GM19455 (cell line): ENCODE results near the gene SYNJ1.

Experiments
- ATAC-seq: cut with Tn5 transposase; IDR thresholded peaks from one replicate; pipeline ENCODE4 v1.9.1; 2021; ENCODE audit not compliant: unreplicated experiment

The SYNJ1 gene

DNA sequence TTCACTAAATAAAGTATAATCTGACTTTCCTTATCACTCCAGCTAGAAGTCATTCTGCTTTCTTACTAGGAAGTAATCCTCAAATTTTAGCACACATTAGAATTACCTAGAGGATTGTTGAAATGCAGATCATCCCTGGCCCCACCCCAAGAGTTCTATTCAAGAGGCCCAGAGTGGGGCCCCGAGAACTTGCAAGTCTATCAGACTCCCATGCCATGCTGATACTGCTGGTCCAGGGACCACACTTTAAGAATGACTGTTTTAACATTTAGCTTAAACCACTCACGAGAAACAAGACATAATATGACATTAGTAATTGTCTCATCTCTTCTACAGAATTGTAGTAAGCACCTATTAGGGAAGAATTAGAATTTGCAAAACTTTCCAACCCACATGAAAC is 7.7 kb upstream of the SYNJ1 start:
- no peak for ATAC-seq

DNA sequence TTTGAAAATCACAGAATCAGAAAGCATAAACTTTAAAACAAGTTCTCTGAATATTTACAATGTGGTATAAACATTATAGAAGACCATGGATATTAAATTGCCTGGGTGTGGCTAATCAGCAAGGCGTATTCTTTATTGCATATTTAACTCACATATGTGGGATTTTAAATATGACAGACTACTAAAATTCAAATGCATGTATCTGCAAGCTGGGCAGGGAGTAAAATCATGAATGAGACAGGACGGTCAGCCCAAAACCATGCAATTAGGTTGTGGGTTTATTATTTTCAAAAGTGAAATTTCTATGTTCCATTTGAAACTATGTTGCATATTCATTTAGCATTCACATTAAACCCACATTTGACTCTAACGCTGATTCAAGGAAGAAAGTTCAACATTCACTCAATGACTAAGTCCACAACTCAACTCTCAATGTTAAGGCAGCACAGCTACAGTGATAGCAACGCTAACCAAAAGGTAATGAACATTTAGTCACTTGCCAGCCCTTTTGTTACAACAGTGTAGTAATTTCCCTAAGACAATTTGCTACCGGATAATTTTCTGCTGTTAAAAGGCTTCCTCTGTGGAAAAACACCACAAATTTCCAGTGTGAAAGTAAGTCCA is 6.3 kb upstream of the SYNJ1 start:
- no peak for ATAC-seq

DNA sequence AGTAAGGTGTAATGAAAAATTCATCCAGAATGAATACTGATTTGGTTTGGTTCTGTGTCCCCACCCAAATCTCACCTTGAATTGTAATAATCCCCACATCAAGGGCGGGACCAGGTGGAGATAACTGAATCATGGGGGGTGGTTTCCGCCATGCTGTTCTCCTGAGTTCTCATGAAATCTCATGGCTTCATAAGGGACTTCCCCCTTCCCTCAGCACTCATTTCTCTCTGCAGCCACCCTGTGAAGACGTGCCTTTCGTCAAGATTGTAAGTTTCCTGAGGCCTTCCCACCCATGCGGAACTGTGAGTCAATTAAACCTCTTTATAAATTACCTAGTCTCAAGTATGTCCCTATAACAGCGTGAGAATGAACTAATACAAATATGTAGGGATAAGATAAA is 5.5 kb upstream of the SYNJ1 start:
- no peak for ATAC-seq

DNA sequence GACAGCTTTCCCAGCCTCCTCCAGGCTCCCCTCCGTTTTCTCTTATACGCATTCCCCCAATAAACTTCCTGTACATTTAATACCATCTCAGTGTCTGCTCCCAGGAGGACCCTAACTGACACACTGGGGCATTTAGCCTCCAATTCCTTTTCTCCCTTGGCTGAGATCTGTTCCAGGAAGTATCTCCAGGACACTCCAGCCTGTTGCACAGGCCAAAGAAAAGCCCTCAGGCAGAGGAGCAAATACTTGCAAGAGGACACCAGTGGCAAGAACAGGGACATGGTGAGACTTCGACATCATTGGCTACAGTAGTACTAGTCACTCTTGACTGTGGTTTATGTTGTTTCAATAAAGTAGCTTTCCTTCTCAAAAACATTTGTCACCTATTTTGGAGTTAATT is 4.7 kb upstream of the SYNJ1 start:
- ATAC-seq = no peak

DNA sequence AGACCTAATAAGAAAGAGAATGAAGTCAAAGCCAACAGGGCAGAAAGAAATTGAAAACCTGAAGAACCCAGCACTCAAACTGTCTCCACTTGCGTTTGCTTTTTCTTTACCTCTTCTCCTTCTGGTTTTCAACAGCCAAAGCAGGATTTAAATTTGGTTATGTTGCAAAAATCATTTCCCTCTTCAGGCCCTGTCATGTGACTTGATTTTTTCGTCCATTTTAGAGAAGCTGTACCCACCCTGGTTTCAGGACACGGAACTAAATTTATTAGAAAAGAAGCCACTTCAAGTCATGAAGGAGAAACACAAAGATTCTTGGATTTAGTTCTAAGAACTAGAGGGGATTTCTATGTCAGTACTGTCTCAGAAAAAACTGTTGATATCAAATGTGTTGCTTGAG is 1.0 kb upstream of the SYNJ1 start:
- no peak for ATAC-seq

DNA sequence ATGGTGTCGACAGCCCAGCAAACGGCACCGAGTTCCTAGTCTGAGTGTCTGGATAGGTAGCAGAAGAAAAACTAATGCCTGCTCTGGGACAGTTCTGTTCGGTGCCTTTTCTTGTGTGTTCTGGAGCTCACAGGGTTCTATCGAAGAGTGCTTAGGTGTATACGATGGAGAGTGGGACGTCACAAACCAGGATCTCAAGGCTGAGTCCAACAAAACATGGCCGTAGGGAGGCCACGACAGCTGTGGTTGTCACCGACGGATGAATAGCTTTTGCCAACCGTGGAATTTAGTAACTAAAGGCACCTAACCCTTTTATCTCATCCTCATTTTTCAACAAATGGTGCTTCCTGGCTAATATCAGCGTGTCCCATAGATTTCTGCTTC is 635 bp upstream of the SYNJ1 start:
- ATAC-seq = no peak

DNA sequence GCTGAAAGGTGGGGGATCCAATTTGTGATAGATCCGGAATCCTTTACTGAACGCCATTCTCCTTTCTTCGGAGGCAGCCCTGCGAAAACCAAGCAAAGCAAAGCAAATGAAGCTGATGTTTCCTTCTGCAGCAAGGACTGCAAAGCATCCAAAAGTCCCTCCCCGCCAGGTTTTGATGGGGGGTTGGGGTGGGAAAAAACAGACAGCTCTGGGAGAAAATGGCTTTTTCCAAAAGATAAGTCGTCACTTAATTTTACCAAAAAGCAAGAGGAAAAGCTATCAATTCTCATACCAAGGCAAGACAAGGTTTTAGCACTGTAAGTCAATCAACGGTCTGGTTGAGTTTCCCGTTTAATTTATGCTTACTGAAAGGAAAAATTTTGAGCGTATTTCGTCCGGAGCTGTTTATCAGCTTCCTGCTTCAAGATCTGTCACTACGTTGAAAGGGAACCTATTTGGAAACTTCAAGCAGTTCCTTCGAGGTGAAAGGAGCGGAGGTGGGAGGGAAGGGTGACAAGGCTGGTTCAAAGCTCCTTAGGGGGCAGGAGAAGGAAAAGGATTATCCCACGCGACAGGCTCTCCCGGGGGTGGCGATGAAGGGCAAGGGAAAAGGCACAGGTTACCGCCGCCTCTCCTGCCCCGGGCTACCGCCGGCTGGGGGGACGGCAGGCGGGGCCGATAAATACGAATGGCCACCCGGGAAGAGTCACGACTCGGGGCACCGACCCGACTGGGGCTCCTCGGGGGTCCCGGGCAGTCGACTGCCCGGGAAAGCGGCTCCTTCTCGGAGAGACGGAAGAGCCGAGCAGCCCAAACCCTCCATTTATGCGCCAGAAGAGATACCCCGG is 750 bp downstream of the SYNJ1 start:
- peak; percentile 18 for ATAC-seq

DNA sequence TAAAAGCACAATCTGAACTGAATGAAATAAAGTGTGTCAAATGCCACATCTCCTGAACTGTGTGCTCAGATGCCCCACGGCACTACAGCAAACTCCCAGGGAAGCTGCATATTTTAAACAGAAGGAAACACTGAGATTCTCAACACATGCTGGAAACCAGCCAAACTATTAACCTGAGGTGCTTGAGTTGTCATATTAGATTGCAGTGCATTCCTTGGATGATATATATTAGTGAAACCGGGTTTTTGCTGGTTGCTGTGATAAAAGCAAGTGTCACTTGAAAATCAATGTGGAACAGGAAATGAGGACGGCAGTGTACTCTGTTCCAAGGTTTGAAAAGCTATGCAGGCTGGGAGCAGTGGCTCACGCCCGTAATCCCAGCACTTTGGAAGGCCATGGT is 8.7 kb downstream of the SYNJ1 start:
- no peak for ATAC-seq

DNA sequence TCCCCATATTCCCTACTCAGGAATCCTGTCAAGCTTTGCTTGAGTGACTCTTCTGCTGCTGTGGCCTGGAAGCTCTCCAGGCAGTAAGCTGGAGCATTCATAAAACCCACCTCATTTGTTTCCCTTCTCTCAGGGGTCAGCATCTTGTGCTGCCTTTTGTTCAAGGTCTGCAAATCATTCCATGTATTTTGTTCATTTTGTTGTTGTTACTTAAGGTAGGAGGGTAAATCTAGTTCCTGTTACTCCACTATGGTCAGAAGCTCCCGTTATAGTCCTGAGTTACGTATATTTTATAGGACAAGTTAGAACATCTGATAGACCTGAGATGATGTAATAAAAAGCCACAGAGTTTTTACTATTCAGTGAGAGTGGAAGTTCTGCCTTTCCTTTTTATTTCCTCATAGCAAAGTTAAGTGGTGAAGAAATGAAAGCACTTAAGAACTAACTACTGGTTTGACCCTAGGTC is 9.9 kb downstream of the SYNJ1 start:
- no peak for ATAC-seq

DNA sequence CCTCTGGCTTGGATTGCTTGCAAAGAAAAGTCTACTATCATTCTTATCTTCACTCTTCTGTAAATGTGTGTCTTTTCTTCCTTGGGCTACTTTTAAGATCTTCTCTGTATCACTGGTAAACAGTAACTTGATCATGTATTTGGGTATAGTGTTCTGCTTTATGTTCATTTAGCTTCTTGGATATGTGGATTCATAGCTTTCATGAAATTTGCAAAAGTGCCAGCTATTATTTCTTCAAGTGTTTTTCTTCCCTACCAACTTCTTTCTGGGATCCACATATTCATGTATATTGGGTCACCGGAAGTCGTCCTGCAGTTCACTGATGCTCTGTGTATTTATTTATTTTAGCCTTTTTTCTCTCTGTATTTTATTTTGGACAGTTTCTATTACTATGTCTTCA is 11.3 kb downstream of the SYNJ1 start:
- ATAC-seq = no peak

DNA sequence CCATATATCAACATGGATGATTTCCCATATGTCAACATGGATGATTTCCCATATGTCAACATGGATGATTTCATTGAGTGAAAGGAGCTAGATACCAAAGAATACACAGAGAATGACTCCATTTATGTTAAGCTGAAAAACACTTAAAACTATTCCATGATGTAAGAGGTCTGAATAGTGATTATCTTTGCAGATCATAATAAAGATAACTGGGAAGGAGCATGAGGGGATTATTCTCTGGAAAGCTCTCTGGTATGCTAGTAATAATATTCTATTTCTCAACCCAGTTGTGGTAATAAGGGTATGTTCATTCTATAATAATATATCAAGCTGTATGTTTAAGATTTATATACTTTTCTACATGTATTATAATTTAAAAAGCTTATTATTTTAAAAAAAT is 14.1 kb downstream of the SYNJ1 start:
- no peak for ATAC-seq

DNA sequence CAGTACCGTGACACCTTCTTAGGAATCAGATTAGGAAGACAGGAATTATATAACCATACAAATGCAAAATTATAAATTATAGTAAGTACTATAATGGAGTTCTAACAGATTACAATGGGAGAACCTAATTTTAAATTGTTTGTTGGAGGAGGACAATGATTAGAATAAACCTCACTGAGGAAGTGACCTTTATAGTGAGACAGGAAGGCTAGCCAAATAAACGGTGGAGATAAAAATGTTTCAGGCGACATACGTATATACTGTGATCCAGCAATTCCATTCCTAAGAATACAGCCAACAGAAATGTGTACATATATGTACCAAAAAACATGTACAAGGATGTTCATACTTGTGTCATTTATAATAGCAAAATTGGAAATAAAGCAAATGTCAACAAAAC is 15.2 kb downstream of the SYNJ1 start:
- no peak for ATAC-seq

DNA sequence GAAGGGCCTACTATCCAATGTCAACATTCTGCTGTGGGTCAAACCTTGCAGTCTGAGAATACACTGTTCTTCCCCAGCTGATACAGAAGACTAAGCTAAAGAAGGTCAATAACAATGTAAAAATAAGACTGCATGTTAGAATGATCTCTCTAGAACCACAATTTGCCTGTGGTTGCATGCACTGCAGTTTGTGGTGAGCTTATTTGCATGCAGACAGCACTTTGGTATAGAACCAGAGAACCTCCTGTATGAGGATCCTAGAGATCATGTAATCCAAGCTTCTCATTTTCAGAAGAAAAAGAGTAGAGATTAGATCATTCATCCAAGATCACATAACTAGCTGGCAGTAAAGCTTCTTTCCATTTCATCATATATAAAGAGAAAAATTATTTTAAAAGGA is 15.8 kb downstream of the SYNJ1 start:
- ATAC-seq = peak; percentile 98

DNA sequence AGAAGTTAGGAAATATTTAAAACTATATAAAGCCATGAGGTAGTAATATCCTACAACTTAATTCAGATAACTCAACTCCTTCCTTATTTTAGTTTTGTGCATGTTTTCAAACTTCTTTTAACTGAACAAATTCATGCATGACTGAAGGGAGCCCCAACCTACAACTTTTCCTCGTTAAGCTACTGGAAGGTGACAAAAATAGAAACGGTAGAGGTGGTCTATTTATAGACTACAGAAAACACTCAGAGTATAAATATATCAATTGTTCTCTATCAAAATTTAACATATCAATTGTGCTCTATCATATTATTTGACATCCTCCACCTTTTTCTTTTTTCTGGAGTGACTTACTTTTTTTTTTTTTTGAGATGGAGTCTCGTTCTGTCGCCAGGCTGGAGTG is 16.8 kb downstream of the SYNJ1 start:
- ATAC-seq = no peak

DNA sequence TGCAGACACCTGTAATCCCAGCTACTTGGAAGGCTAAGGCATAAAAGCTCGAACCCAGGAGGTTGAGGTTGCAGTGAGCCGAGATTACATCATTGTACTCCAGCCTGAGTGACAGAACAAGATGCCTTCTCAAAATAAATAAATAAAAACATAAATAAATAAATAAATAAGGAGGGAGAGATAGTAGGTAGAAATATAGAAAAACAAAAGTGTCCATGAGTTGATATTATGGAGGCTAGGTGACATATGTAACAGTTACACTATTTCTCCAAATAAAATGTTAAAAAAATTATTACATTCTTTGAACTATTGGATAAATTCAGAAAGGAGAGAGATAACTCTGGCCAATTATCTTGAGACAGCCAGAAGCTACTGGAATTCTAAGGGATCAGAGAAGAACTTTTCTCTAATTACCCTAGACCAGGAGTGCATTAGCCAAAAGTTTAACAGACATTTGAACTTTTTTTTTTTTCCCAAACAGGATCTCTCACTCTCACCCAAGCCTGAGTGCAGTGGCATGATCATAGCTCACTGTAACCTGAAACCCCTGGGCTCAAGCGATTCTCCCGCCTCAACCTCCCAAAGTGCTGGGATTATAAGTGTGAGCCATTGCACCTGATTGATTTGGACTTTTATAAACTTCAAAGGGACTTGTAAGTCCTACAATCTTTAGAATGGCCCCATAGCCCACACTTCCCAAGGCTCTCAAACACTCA is 17.6 kb downstream of the SYNJ1 start:
- ATAC-seq = no peak

DNA sequence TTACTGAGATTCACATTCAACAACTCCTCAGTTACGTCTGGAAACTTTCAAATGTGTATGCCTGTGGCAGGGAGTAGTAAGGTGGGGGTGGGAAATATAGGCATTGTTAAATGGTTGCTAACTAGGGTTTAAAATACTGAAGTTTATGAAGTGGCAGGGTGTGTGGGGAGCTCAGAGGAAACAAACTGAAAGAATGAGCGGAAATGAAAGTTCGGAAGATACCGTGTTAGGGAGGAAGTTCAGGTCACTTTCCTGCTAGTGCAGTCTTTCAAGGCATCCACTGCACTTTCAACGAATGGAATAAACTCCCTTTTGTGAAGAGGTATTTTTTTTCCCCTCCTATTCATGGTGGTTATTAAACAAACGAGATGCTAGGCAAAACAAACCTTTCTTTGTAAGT is 19.7 kb downstream of the SYNJ1 start:
- ATAC-seq = no peak

DNA sequence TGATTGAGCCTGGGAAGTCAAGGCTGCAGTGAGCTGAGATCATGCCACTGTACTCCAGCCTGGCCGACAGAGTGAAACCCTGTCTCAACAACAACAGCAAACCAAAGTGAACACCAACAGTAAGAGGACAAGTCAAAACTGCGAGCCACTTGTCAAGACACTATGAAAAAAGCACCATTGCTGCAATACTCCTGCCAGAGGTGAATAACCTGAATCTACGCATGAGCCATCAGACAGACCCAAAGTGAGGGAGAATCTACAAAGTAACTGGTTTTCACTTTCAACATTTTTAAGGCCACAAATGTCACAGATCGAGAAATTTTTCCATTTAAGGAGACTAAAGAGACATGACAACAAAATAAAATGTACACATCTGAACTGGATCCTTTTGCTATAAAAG is 21.9 kb downstream of the SYNJ1 start:
- ATAC-seq = no peak

DNA sequence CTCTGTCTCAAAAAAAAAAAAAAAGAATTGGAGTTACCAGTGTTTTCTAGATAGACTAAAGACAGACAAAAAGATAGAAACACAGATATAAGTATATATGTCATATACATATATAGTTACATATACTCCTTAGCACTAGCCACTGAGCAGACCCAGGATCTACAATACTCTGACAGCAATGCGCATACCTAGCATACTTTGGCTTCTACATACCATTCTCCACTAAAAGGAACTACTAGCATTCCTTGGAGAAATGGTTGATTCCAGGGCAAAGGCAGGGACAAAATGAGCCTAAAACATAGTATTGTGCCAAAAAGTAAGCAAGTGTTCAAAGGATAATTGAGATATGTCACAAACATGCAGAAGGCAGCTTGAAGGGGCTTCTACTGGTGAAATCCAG is 22.7 kb downstream of the SYNJ1 start:
- ATAC-seq = no peak

DNA sequence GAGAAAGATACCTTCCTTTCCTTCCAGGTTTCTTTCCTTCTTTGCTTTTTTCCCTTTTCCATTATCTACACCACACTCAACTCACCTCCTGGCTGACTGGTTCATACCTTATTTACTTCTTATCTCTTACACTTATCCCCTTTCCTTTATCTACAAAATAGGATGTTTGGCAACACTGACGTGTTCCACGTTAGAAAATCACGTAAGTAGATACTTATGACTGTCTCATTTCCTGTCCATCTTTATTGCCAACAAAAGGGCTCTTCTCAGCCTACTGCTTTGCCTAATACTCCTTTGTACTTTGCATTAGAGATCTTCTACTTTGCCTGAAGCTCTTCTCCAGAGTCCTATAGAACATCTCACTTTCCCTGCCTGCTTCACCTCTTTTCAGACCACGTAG is 25.1 kb downstream of the SYNJ1 start:
- no peak for ATAC-seq

DNA sequence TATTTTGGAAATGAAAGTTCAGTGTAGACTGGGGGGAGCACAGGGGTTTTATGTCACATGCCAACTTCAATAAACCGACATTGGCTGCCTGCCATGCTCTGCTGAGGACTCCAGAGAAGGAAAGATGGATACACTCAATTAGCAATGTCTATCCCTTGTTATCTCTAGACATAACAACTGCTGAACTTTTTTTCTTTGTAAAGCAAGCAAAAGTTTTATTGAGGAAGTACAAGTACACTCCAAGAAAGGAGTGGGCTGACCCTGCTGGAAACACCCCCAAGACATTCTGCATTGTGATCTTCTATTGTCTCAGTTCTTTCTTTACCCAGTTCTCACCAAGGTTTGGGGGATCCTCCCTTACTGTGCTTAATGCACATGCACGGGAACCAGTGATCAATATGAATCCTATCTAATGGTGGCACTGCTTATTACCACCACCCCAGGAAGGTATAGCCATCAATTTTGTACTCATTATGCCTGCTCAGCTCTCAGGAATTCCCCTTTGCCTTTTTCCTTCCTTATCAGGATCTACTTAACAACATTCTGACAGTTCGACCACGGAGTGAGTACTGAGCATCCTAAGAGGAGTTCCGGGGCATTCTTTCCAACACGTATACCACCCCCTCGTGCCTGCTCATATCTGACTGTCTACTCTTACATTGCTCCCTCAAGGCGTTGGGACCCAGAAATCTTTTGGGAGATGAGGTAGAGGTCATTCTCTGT is 28.7 kb downstream of the SYNJ1 start:
- ATAC-seq = no peak

DNA sequence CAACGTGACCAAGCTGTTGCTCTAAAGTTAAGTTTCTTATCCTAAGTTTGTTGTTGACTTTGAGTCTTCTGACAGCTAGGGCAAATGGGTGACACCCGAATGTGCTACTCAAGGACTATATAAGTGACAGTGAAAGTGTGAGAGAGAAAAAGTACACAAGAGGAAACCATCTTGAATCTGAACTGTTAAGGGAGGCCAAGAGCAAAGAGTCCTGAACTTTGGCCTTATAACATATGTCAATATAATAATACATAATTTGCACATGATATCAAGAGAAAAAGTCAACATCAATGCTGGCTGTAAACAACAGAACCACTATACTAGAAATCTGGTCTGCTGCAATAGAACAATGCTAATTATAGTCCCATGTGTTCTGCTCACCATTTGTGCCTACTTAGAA is 29.5 kb downstream of the SYNJ1 start:
- ATAC-seq = no peak
